Measurements from ENCODE around the gene SPHK2. TPM values are rescaled to one million over a fixed set of nuclear protein-coding genes. Genes with fewer than 3 reads are reported as not detected.

Gene SPHK2
- total RNA-seq, 1 experiment from 2014 or later, result 38.8 TPM

- ChIA-PET POLR2A (ENCODE audit: low non-redundant PET) (interaction anchor here (0.6 to 1.2 kb wide), 2 partner anchors 9 to 219 kb away, joined by 3 read pairs; partner anchors contain the start of gene HSD17B14), CTCF (interaction anchor here (0.6 to 1.2 kb wide), 2 partner anchors 26 to 33 kb away, joined by 3 read pairs; no protein-coding TSS in a partner anchor)
- intact Hi-C loops (cut with micrococcal nuclease; ENCODE audit: unreplicated experiment), result no loop called here
- Histone ChIP-seq H3K4me1 (ENCODE audit: insufficient read depth, low read length, poor library complexity, severe bottlenecking) (peaks cover 20% of the 10 kb centered on the region), H3K9me3 (ENCODE audit: low read depth, low read length, poor library complexity, severe bottlenecking) (no peaks in the 10 kb centered on the region), H3K27ac (ENCODE audit: low read depth, low read length, poor library complexity, severe bottlenecking) (peak overlapping the region; percentile 93), H3K27me3 (replicated peaks; ENCODE audit: insufficient read depth, low read depth, low read length, poor library complexity) (no peaks in the 10 kb centered on the region), H3K36me3 (ENCODE audit: insufficient read depth, low read length, poor library complexity, severe bottlenecking) (peaks cover 37% of the 10 kb centered on the region), H3K4me3 (ENCODE audit: low read depth, low read length, poor library complexity, severe bottlenecking) (peak overlapping the region; percentile 89)
- TF ChIP-seq EZH2 (IDR thresholded peaks at IDR 0.05; ENCODE audit: borderline replicate concordance, low read depth, low read length, poor library complexity, severe bottlenecking) (no peak), CTCF (conservative IDR thresholded peaks at IDR 0.05; ENCODE audit: low read depth, low read length) (no peak)
- no peak for DNase-seq (ENCODE audit: low spot score)
- BruUV-seq (replicated peaks), result no TSS peak
Observed at GRCh38 chr19:48617146-48617937, 2.0 kb upstream of the SPHK2 start.

DNA sequence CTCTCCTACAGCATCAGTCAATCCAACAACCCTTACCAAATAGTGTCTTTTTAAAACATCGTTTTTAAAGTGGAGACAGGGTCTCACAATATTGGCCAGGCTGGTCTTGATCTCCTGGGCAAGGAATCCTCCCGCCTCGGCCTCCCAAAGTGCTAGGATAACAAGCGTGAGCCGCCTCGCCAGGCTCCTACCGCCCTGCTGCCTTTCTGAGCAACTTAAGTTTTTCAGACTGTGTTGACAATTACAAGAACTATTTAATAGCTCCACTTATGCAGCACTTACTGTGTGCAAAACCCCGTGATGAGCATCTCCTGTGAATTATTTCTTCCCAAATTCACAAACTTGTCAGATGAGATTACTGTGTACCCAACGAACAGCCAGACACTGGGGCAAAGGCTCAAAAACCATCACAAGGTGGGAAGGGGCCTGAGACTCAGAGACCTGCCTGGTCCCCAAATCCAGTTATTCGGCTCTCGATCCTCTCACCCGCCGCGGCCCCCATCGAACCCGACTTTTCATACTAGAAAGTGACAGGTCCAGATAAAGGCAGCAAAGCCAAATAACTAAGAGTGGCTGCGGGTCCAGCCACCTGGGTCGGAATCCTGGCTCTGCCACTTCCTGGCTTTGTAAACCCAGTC lies 909 bp upstream of the SPHK2 start:
- BruUV-seq (replicated peaks), result TSS peak; percentile 84

More for the DNA sequence above, 909 bp upstream of the SPHK2 start:
- TF ChIP-seq CTCF (conservative IDR thresholded peaks at IDR 0.05; ENCODE audit: low read depth, low read length), result no peak
- no peak for TF ChIP-seq EZH2 (IDR thresholded peaks at IDR 0.05; ENCODE audit: borderline replicate concordance, low read depth, low read length, poor library complexity, severe bottlenecking)
- Histone ChIP-seq H3K27ac (ENCODE audit: low read depth, low read length, poor library complexity, severe bottlenecking) (peak overlapping the region; percentile 93), H3K9me3 (ENCODE audit: low read depth, low read length, poor library complexity, severe bottlenecking) (no peaks in the 10 kb centered on the region), H3K27me3 (replicated peaks; ENCODE audit: insufficient read depth, low read depth, low read length, poor library complexity) (no peaks in the 10 kb centered on the region), H3K4me3 (ENCODE audit: low read depth, low read length, poor library complexity, severe bottlenecking) (peak overlapping the region; percentile 89), H3K36me3 (ENCODE audit: insufficient read depth, low read length, poor library complexity, severe bottlenecking) (peaks cover 37% of the 10 kb centered on the region), H3K4me1 (ENCODE audit: insufficient read depth, low read length, poor library complexity, severe bottlenecking) (peaks cover 23% of the 10 kb centered on the region)
- intact Hi-C loops (cut with micrococcal nuclease; ENCODE audit: unreplicated experiment), result no loop called here
- ChIA-PET POLR2A (ENCODE audit: low non-redundant PET) (interaction anchor here (0.5 to 1.6 kb wide), 5 partner anchors 9 to 186 kb away, joined by 3 to 10 read pairs (median 4); no protein-coding TSS in a partner anchor), CTCF (interaction anchor here (0.6 to 1.2 kb wide), 4 partner anchors 8 to 34 kb away, joined by 3 to 4 read pairs (median 3); no protein-coding TSS in a partner anchor)
- no peak for DNase-seq (ENCODE audit: low spot score)
